Activated CD8-positive, alpha-beta memory T cell treated with anti-CD3 and anti-CD28 coated beads, Interleukin-2, amount 50 U/mL, for 24 hours (primary cell): ENCODE data around the gene TRA2A.
"Not testable (repeated sequence)": the region's sequence is repeated elsewhere in the genome, so short reads cannot be mapped to it uniquely, and the experiment has no call there.

Experiments used
- DNase-seq: peaks from one replicate; pipeline ENCODE4 v3.0.0-alpha.2; 2020; ENCODE audit errors: extremely low read depth

TRA2A gene

GRCh38 chr7:23494009-23494408 lies 37.8 kb downstream of the TRA2A start:
- no peak for DNase-seq

GRCh38 chr7:23491502-23491901 lies 40.3 kb downstream of the TRA2A start:
- DNase-seq = no peak

GRCh38 chr7:23490357-23491135 lies 41.2 kb downstream of the TRA2A start:
- no peak for DNase-seq

- not testable (repeated sequence) for DNase-seq
These were observed 43.1 kb downstream of the TRA2A start for GRCh38 chr7:23488714-23489113.

GRCh38 chr7:23487670-23488069 lies 44.1 kb downstream of the TRA2A start:
- no peak for DNase-seq

- no peak for DNase-seq
These were observed 45.6 kb downstream of the TRA2A start for GRCh38 chr7:23486002-23486773.

GRCh38 chr7:23482686-23483085 lies 49.1 kb downstream of the TRA2A start:
- DNase-seq = no peak

GRCh38 chr7:23477962-23478866 lies 53.6 kb downstream of the TRA2A start:
- DNase-seq = no peak

GRCh38 chr7:23477157-23477499 lies 54.7 kb downstream of the TRA2A start:
- DNase-seq = no peak

GRCh38 chr7:23476286-23477156 lies 55.3 kb downstream of the TRA2A start:
- no peak for DNase-seq

GRCh38 chr7:23475576-23475839 lies 56.3 kb downstream of the TRA2A start:
- DNase-seq = no peak

- DNase-seq = no peak
These were observed 56.8 kb downstream of the TRA2A start for GRCh38 chr7:23474829-23475575.

GRCh38 chr7:23474094-23474828 lies 57.5 kb downstream of the TRA2A start:
- DNase-seq = peak; percentile 39

- no peak for DNase-seq
These were observed 58.0 kb downstream of the TRA2A start for GRCh38 chr7:23473844-23474093.

- DNase-seq = no peak
These were observed 58.6 kb downstream of the TRA2A start for GRCh38 chr7:23472956-23473843.

- no peak for DNase-seq
These were observed 59.2 kb downstream of the TRA2A start for GRCh38 chr7:23472556-23472955.

GRCh38 chr7:23472046-23472445 lies 59.7 kb downstream of the TRA2A start:
- no peak for DNase-seq

- no peak for DNase-seq
These were observed 60.5 kb downstream of the TRA2A start for GRCh38 chr7:23471106-23471859.
